AG09309 (cell line): Measurements from ENCODE around the gene BRINP3.

Source experiments
- DNase-seq: peaks from one replicate; pipeline ENCODE4 v3.0.0-alpha.2; 2010; ENCODE audit warnings: low read depth
- H3K4me3 ChIP-seq: 2 replicates; pipeline ENCODE4 v1.5.1; 2011; ENCODE audit warnings: mild to moderate bottlenecking, low read depth, low read length, moderate library complexity; ENCODE audit not compliant: control insufficient read depth
- TF ChIP-seq, protein P1 (sequence below): IDR thresholded peaks from 2 replicates; pipeline ENCODE4 v1.5.1; 2011; ENCODE audit warnings: mild to moderate bottlenecking, low read depth, low read length, inconsistent platforms; ENCODE audit not compliant: insufficient read depth, control insufficient read depth; ENCODE audit errors: missing control alignments

The BRINP3 gene

DNA sequence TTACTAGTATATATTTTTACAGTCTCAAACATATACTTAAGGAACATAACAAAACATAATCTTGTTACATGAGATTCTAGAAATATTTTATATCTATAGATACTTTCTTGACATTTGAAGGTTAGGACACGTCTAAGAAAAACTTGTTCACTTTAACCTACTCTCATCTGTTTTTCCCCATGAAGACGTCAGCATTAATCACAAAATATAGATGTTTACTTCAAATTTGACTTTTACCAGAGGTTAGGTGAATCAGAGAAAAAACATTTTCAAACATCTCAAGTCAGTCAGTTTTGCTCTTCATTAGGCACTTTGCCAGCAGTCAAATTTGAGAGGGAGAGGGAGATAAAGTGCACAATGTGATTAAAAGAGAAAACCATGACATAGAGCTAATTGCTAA, 47.7 kb downstream of the BRINP3 start:
- DNase-seq, result no peak
- no peak overlapping the region for H3K4me3 ChIP-seq
- TF ChIP-seq, protein P1, sequence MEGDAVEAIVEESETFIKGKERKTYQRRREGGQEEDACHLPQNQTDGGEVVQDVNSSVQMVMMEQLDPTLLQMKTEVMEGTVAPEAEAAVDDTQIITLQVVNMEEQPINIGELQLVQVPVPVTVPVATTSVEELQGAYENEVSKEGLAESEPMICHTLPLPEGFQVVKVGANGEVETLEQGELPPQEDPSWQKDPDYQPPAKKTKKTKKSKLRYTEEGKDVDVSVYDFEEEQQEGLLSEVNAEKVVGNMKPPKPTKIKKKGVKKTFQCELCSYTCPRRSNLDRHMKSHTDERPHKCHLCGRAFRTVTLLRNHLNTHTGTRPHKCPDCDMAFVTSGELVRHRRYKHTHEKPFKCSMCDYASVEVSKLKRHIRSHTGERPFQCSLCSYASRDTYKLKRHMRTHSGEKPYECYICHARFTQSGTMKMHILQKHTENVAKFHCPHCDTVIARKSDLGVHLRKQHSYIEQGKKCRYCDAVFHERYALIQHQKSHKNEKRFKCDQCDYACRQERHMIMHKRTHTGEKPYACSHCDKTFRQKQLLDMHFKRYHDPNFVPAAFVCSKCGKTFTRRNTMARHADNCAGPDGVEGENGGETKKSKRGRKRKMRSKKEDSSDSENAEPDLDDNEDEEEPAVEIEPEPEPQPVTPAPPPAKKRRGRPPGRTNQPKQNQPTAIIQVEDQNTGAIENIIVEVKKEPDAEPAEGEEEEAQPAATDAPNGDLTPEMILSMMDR, result no peak

- no peak for DNase-seq
- H3K4me3 ChIP-seq, result no peak overlapping the region
- TF ChIP-seq, protein P1, result no peak
Measured at GRCh38 chr1:190429141-190429540, 48.5 kb downstream of the BRINP3 start.

GRCh38 chr1:190416239-190416638, 61.4 kb downstream of the BRINP3 start:
- H3K4me3 ChIP-seq, result no peak overlapping the region

DNA sequence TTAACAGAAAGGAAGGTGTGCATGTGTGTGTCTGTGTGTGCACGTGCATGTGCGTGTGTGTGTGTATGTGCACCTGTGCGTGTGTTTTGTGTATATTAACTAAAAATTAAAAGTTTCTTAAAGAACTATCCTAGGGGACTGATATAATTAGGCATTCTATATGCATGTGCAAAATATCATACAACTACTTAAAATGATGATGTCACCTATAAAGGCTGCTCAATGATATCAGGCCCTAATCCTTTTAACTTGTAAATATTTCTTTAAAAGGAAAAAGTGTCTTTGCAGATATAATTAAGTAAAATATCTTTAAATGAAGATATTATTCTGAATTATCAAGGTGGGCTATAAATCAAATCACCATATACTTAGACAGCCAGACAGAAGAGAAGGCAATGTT, 64.5 kb downstream of the BRINP3 start:
- TF ChIP-seq, protein P1, result no peak
- no peak overlapping the region for H3K4me3 ChIP-seq
- no peak for DNase-seq

More at GRCh38 chr1:190416239-190416638, 61.4 kb downstream of the BRINP3 start:
- no peak for DNase-seq
- TF ChIP-seq, protein P1, result no peak

- TF ChIP-seq, protein P1, result no peak
- H3K4me3 ChIP-seq, result no peak overlapping the region
- no peak for DNase-seq
Measured at GRCh38 chr1:190403402-190403801, 74.3 kb downstream of the BRINP3 start.

DNA sequence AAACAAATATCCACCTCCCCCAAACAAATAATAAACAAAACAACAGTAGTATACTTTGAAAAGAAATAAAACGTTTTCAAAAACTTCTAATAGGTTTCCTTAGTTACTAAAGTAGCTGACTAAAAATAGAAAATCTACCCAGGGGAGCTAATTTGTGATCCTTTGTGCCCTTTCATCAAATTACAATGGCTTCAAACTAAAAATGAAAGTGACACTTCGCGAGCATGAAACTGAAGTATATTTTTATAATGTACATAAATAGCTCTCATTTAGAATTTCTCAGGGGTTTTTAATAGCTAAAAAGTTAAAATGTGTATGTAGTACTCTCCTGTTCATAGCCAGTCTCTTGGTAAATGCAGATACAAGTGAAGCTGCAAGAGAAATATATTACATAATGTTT, 78.4 kb downstream of the BRINP3 start:
- TF ChIP-seq, protein P1, result no peak
- no peak overlapping the region for H3K4me3 ChIP-seq
- DNase-seq, result no peak

- no peak overlapping the region for H3K4me3 ChIP-seq
- DNase-seq, result no peak
- TF ChIP-seq, protein P1, result no peak
Measured at GRCh38 chr1:190391582-190391981, 86.1 kb downstream of the BRINP3 start.
